Neural progenitor cell (in vitro differentiated cells): Measurements from ENCODE around the gene JMJD8. TPM values are rescaled to one million over a fixed set of nuclear protein-coding genes. Genes with fewer than 3 reads are reported as not detected.

ENCODE experiments used
- DNase-seq: peaks from one replicate; pipeline ENCODE4 v3.0.0-alpha.2; 2016; ENCODE audit warnings: low spot score
- H2AFZ ChIP-seq: fragments of 200-600 bp; sonication (generic); replicated peaks from 2 replicates; pipeline ENCODE4 v1.6.1; 2016; ENCODE audit warnings: antibody characterized with exemption
- H3F3A ChIP-seq: fragments of 200-600 bp; sonication (generic); 2 replicates; pipeline ENCODE4 v1.6.1; 2016; ENCODE audit warnings: antibody characterized with exemption, low read depth
- H3K27ac ChIP-seq: fragments of 200-600 bp; sonication (generic); 2 replicates; pipeline ENCODE4 v1.5.1; 2016; ENCODE audit warnings: mild to moderate bottlenecking
- H3K27me3 ChIP-seq: fragments of 200-600 bp; sonication (generic); 2 replicates; pipeline ENCODE4 v1.6.1; 2016; ENCODE audit warnings: mild to moderate bottlenecking, moderate library complexity
- H3K36me3 ChIP-seq: fragments of 200-600 bp; sonication (generic); 2 replicates; pipeline ENCODE4 v1.5.1; 2016
- H3K4me1 ChIP-seq: fragments of 200-600 bp; sonication (generic); 2 replicates; pipeline ENCODE4 v1.6.1; 2016; ENCODE audit warnings: mixed run types
- H3K4me2 ChIP-seq: fragments of 200-600 bp; sonication (generic); 2 replicates; pipeline ENCODE4 v1.6.1; 2016
- H3K4me3 ChIP-seq: fragments of 200-600 bp; sonication (generic); 2 replicates; pipeline ENCODE4 v1.5.1; 2016
- H3K79me2 ChIP-seq: fragments of 200-600 bp; sonication (generic); 2 replicates; pipeline ENCODE4 v1.6.1; 2016; ENCODE audit warnings: low read depth
- H3K9ac ChIP-seq: fragments of 200-600 bp; sonication (generic); 2 replicates; pipeline ENCODE4 v1.6.1; 2016
- H3K9me3 ChIP-seq: fragments of 200-600 bp; sonication (generic); 2 replicates; pipeline ENCODE4 v1.5.1; 2016; ENCODE audit warnings: low read depth
- H4K20me1 ChIP-seq: fragments of 200-600 bp; sonication (generic); 2 replicates; pipeline ENCODE4 v1.6.1; 2016; ENCODE audit warnings: low read depth
- H3K27ac Mint-ChIP-seq: 3 replicates; pipeline ENCODE4 v1.8.0; 2021; ENCODE audit warnings: mixed read lengths
- H3K27me3 Mint-ChIP-seq: 2 replicates; pipeline ENCODE4 v1.8.0; 2022; ENCODE audit warnings: low read depth, mild to moderate bottlenecking, inconsistent platforms, moderate library complexity, mixed read lengths; ENCODE audit not compliant: insufficient read depth
- H3K36me3 Mint-ChIP-seq: 3 replicates; pipeline ENCODE4 v1.8.0; 2021; ENCODE audit warnings: mixed read lengths
- H3K4me1 Mint-ChIP-seq: 3 replicates; pipeline ENCODE4 v1.8.0; 2021; ENCODE audit warnings: mixed read lengths
- H3K4me3 Mint-ChIP-seq: 3 replicates; pipeline ENCODE4 v1.8.0; 2021; ENCODE audit warnings: mild to moderate bottlenecking, moderate library complexity, mixed read lengths
- H3K9me3 Mint-ChIP-seq: 3 replicates; pipeline ENCODE4 v1.8.0; 2020; ENCODE audit warnings: mixed read lengths
- CTCF ChIP-seq: fragments of 200-600 bp; sonication (generic); IDR thresholded peaks from 2 replicates; pipeline ENCODE4 v1.5.1; 2017; ENCODE audit warnings: antibody characterized with exemption, mild to moderate bottlenecking
- EZH2 ChIP-seq: fragments of 200-600 bp; sonication (generic); IDR thresholded peaks from 2 replicates; pipeline ENCODE4 v1.6.1; 2017; ENCODE audit warnings: antibody characterized with exemption, mild to moderate bottlenecking, moderate library complexity
- EZH2phosphoT487 ChIP-seq: fragments of 200-600 bp; sonication (generic); IDR thresholded peaks from 2 replicates; pipeline ENCODE4 v1.6.1; 2017; ENCODE audit warnings: antibody characterized with exemption
- total RNA-seq: library from RNA; depleted of rRNA; stranded (reverse); fragments of >200 nt; gene quantifications from 2 replicates; pipeline ENCODE4 v1.2.3, GENCODE V29; 2015; ENCODE audit warnings: low replicate concordance

Gene JMJD8
- total RNA-seq, 1 donor from 2014 or later: 32.1 TPM

- Histone ChIP-seq H4K20me1 (peaks cover 39% of the 10 kb centered on the region), H3K4me2 (no peak overlapping the region), H3K9ac (no peak overlapping the region), H3K27ac (no peak overlapping the region), H3K27me3 (peaks cover 17% of the 10 kb centered on the region), H3K4me1 (peaks cover 15% of the 10 kb centered on the region), H3K9me3 (no peaks in the 10 kb centered on the region), H3K79me2 (peaks cover 19% of the 10 kb centered on the region), H2AFZ (no peak overlapping the region), H3K4me3 (no peak overlapping the region), H3F3A (peaks cover 60% of the 10 kb centered on the region), H3K36me3 (peaks cover 2% of the 10 kb centered on the region)
- H3K9me3 Mint-ChIP-seq: no peaks in the 10 kb centered on the region
- H3K4me1 Mint-ChIP-seq: peaks cover 19% of the 10 kb centered on the region
- no peak for DNase-seq
- H3K36me3 Mint-ChIP-seq: peaks cover 2% of the 10 kb centered on the region
- no peak overlapping the region for H3K4me3 Mint-ChIP-seq
- H3K27ac Mint-ChIP-seq: no peak overlapping the region
- TF ChIP-seq EZH2phosphoT487: no peak
- no peak for TF ChIP-seq CTCF
- TF ChIP-seq EZH2: no peak
- peaks cover 7% of the 10 kb centered on the region for H3K27me3 Mint-ChIP-seq
Observed at GRCh38 chr16:677316-678190, 6.6 kb downstream of the JMJD8 start.

- Mint-ChIP-seq H3K4me3 (no peak overlapping the region), H3K4me1 (peaks cover 14% of the 10 kb centered on the region), H3K27ac (no peak overlapping the region), H3K36me3 (no peaks in the 10 kb centered on the region), H3K9me3 (no peaks in the 10 kb centered on the region), H3K27me3 (peaks cover 5% of the 10 kb centered on the region)
- Histone ChIP-seq H2AFZ (no peak overlapping the region), H3K79me2 (peaks cover 13% of the 10 kb centered on the region), H3F3A (peaks cover 54% of the 10 kb centered on the region), H3K27me3 (peaks cover 17% of the 10 kb centered on the region), H3K27ac (no peak overlapping the region), H3K4me3 (no peak overlapping the region), H3K9me3 (no peaks in the 10 kb centered on the region), H3K4me2 (no peak overlapping the region), H3K4me1 (peaks cover 15% of the 10 kb centered on the region), H3K36me3 (peaks cover under 1% of the 10 kb centered on the region), H4K20me1 (peaks cover 33% of the 10 kb centered on the region), H3K9ac (no peak overlapping the region)
- TF ChIP-seq EZH2 (no peak), EZH2phosphoT487 (no peak), CTCF (no peak)
- DNase-seq: no peak
Observed at GRCh38 chr16:676913-677312, 7.2 kb downstream of the JMJD8 start.

GRCh38 chr16:676565-676902 lies 7.6 kb downstream of the JMJD8 start:
- peaks cover 29% of the 10 kb centered on the region for H4K20me1 ChIP-seq
- H3K9ac ChIP-seq: no peak overlapping the region
- H3K9me3 ChIP-seq: no peaks in the 10 kb centered on the region
- H3K27me3 ChIP-seq: peaks cover 17% of the 10 kb centered on the region
- no peak overlapping the region for H3K4me2 ChIP-seq
- Mint-ChIP-seq H3K9me3 (no peaks in the 10 kb centered on the region), H3K4me3 (no peak overlapping the region), H3K27ac (no peak overlapping the region), H3K4me1 (peaks cover 10% of the 10 kb centered on the region), H3K27me3 (peaks cover 2% of the 10 kb centered on the region), H3K36me3 (no peaks in the 10 kb centered on the region)
- TF ChIP-seq EZH2phosphoT487 (no peak), EZH2 (no peak), CTCF (no peak)
- no peak overlapping the region for H3K4me3 ChIP-seq
- peaks cover 9% of the 10 kb centered on the region for H3K79me2 ChIP-seq
- no peak overlapping the region for H3K27ac ChIP-seq
- H3F3A ChIP-seq: peaks cover 50% of the 10 kb centered on the region
- no peaks in the 10 kb centered on the region for H3K36me3 ChIP-seq
- DNase-seq: no peak
- no peak overlapping the region for H2AFZ ChIP-seq
- peaks cover 12% of the 10 kb centered on the region for H3K4me1 ChIP-seq
